CD4-positive, alpha-beta T cell (primary cell): ENCODE data around the gene HTRA1. TPM values are rescaled to one million over a fixed set of nuclear protein-coding genes. Genes with fewer than 3 reads are reported as not detected.

ENCODE experiments used
- ATAC-seq: fragments of 200-7000 bp; cut with Tn5 transposase; one replicate; pipeline ENCODE4 v1.10.0; 2022; ENCODE audit warnings: mild to moderate bottlenecking; ENCODE audit not compliant: poor library complexity
- CTCF ChIA-PET: fragments of 350-600 bp; sonication (Branson Sonifier 250); formaldehyde crosslinking; loops from one replicate; lab custom pipeline; 2021; ENCODE audit warnings: antibody characterized with exemption, inconsistent platforms; lab: Charles Lee
- POLR2A ChIA-PET: fragments of 350-600 bp; sonication (Branson Sonifier 250); formaldehyde crosslinking; loops from one replicate; lab custom pipeline; 2021; ENCODE audit warnings: antibody characterized with exemption, inconsistent platforms; lab: Charles Lee
- DNase-seq, 14 experiments: peaks; one replicate each; pipeline ENCODE4 v3.0.0-alpha.2; 2013 to 2020; ENCODE audit warnings: mixed read lengths in 2 of 14
- H3K27ac ChIP-seq, 2 donors: one replicate each; pipeline versions ENCODE4 v1.5.1 to v1.7.0; 2013; ENCODE audit warnings: low read length in 2 of 2, low read depth in 1 of 2, mild to moderate bottlenecking in 1 of 2
- H3K27me3 ChIP-seq, 2 experiments: 1 replicate in 1 of 2; 2 replicates in 1 of 2; pipeline versions ENCODE4 v1.6.1 to v1.7.0; 2013; ENCODE audit warnings: low read length in 2 of 2, control low read depth in 1 of 2, mild to moderate bottlenecking in 1 of 2, moderate library complexity in 1 of 2; ENCODE audit not compliant: insufficient read depth in 2 of 2, control insufficient read depth in 1 of 2
- H3K36me3 ChIP-seq: one replicate; pipeline ENCODE4 v1.6.1; 2013; ENCODE audit warnings: low read length, control low read depth; ENCODE audit not compliant: insufficient read depth
- H3K4me1 ChIP-seq: one replicate; pipeline ENCODE4 v1.6.1; 2013; ENCODE audit warnings: low read length, control low read depth; ENCODE audit not compliant: insufficient read depth
- H3K4me3 ChIP-seq: one replicate; pipeline ENCODE4 v1.5.1; 2013; ENCODE audit warnings: mild to moderate bottlenecking, low read length, moderate library complexity
- H3K9me3 ChIP-seq, 2 experiments: 1 replicate in 1 of 2; 2 replicates in 1 of 2; pipeline versions ENCODE4 v1.6.1 to v1.7.0; 2013; ENCODE audit warnings: low read length in 2 of 2, mild to moderate bottlenecking in 2 of 2, control low read depth in 1 of 2, moderate library complexity in 1 of 2; ENCODE audit not compliant: control insufficient read depth in 1 of 2, insufficient read depth in 1 of 2
- H3K27ac Mint-ChIP-seq: one replicate; pipeline ENCODE4 v1.8.0; 2020; ENCODE audit warnings: mixed read lengths
- H3K27me3 Mint-ChIP-seq: one replicate; pipeline ENCODE4 v1.8.0; 2021; ENCODE audit warnings: mixed read lengths
- H3K36me3 Mint-ChIP-seq: one replicate; pipeline ENCODE4 v1.8.0; 2021; ENCODE audit warnings: low read depth, mixed read lengths
- H3K4me1 Mint-ChIP-seq: one replicate; pipeline ENCODE4 v1.8.0; 2021; ENCODE audit warnings: low read depth, mixed read lengths
- H3K4me3 Mint-ChIP-seq: one replicate; pipeline ENCODE4 v1.8.0; 2020; ENCODE audit warnings: mild to moderate bottlenecking, mixed read lengths
- H3K9me3 Mint-ChIP-seq: one replicate; pipeline ENCODE4 v1.8.0; 2020; ENCODE audit warnings: mixed read lengths
- CTCF ChIP-seq: fragments of 200-600 bp; IDR thresholded peaks from one replicate; pipeline ENCODE4 v1.8.0; 2022; ENCODE audit warnings: antibody characterized with exemption, mild to moderate bottlenecking
- intact Hi-C, 2 experiments: fragments of 100-400 bp; cut with DNase I in 1 of 2; cut with micrococcal nuclease in 1 of 2; formaldehyde crosslinking; loops; one replicate each; pipeline versions ENCODE4 v1.15.1 to v1.9.0; 2023 to 2025; cut with DNase I, micrococcal nuclease
- total RNA-seq, 174 experiments: library from RNA in 2 of 174; stranded (reverse) in 2 of 174; gene quantifications; one replicate each; pipeline ENCODE4 v1.2.3 and lab custom pipeline; 2021 to 2026

Gene HTRA1
- total RNA-seq, 2 experiments from 2014 or later, result not detected

DNA sequence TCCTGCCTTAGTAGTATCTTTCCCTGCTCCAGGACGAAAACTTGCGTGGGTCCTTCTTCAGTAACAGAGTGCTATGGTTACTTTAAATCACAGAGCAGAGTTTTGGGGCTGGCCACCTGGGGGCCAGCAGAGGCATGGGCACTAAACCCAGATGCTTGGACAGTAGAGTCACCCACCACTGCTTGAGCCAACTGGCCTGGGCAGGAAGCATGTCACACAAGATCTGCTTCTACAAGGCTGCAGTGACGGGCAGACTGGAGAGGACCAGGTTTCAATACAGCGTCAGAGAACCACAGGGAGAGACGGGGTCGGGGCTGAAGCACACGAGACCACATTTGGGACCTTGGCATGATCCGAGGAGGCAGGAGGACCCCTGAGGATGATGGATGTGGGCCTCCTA is 84.9 kb downstream of the HTRA1 start:
- H3K4me3 ChIP-seq, result no peak overlapping the region
- intact Hi-C loops, result no loop called here
- Mint-ChIP-seq H3K36me3 (no peaks in the 10 kb centered on the region), H3K4me1 (peaks cover 42% of the 10 kb centered on the region), H3K9me3 (no peaks in the 10 kb centered on the region), H3K27me3 (no peaks in the 10 kb centered on the region), H3K27ac (no peak overlapping the region), H3K4me3 (no peak overlapping the region)
- no peaks in the 10 kb centered on the region for H3K27me3 ChIP-seq
- H3K9me3 ChIP-seq, result no peaks in the 10 kb centered on the region
- ATAC-seq, result no peak
- no peak for DNase-seq
- no peak overlapping the region for H3K27ac ChIP-seq
- no peaks in the 10 kb centered on the region for H3K36me3 ChIP-seq
- CTCF ChIA-PET, result no interaction called here
- H3K4me1 ChIP-seq, result peaks cover 36% of the 10 kb centered on the region
- TF ChIP-seq CTCF, result no peak
- POLR2A ChIA-PET, result no interaction called here

DNA sequence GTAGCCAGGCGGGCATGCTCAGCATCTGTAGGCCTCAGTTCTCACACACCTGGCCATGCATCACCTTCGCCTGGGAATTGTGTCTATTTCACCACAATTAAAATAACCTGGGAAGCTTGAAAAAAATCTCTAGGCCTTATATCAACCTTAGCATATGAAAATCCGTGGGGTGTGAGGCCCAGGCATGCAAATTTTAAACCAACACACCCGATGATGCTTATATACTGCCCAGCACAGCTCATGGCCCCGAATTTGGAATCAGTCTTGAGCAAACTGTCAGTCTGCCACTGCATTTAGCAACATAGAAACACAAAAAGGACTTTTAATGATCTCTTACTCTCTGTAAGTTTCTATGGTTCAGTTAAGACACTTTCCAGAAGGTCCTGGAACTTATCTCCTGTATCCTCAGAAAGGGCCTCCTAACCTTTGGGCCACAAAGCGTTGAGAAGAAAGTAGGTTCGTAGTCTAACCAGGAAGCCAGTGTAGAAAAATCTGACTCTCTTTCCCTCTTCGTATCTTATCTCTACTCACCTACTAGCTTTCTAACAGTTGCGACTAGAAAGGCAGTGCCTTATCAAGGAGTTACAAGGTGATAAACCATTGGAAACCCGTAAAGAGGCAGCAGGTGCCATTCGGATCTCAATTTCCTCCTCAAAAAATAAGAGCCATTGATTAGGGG is 87.2 kb downstream of the HTRA1 start:
- no peak overlapping the region for H3K4me3 Mint-ChIP-seq
- ChIA-PET CTCF (no interaction called here), POLR2A (no interaction called here)
- Histone ChIP-seq H3K27ac (no peak overlapping the region), H3K36me3 (no peaks in the 10 kb centered on the region), H3K27me3 (no peaks in the 10 kb centered on the region), H3K4me3 (no peak overlapping the region), H3K9me3 (no peaks in the 10 kb centered on the region), H3K4me1 (peaks cover 35% of the 10 kb centered on the region)
- H3K9me3 Mint-ChIP-seq, result no peaks in the 10 kb centered on the region
- no peak overlapping the region for H3K27ac Mint-ChIP-seq
- H3K27me3 Mint-ChIP-seq, result no peaks in the 10 kb centered on the region
- peaks cover 38% of the 10 kb centered on the region for H3K4me1 Mint-ChIP-seq
- no peak for TF ChIP-seq CTCF
- DNase-seq (no peak), ATAC-seq (no peak)
- intact Hi-C loops, result loop anchor here in 1 of 2 experiments (1.0 kb wide), 1 partner anchor 10 kb away; no protein-coding TSS in a partner anchor
- H3K36me3 Mint-ChIP-seq, result no peaks in the 10 kb centered on the region

DNA sequence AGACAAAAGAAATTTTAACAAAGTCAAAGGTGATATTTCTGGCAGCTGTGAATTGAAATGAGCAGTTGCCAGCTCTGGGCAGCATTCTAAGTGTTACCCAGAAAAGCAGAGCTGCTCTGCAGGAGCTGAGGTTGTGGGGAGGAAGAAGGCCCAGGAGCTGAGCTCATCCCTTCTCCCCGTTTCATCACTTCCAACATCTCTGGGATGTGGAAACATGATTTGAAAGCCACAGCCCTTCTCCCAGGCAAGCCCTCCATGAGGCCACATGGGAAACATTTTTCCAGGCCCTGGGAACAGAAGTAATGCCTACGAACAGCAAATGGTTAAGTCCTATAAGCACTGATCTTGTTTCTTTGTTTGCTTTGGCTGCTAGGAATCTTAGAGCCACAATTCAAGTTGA is 88.3 kb downstream of the HTRA1 start:
- Mint-ChIP-seq H3K4me3 (no peak overlapping the region), H3K9me3 (no peaks in the 10 kb centered on the region), H3K4me1 (peaks cover 32% of the 10 kb centered on the region), H3K27me3 (no peaks in the 10 kb centered on the region), H3K27ac (no peak overlapping the region), H3K36me3 (no peaks in the 10 kb centered on the region)
- Histone ChIP-seq H3K36me3 (no peaks in the 10 kb centered on the region), H3K4me3 (no peak overlapping the region), H3K27me3 (no peaks in the 10 kb centered on the region), H3K9me3 (no peaks in the 10 kb centered on the region), H3K4me1 (peaks cover 24% of the 10 kb centered on the region), H3K27ac (no peak overlapping the region)
- DNase-seq (no peak), ATAC-seq (no peak)
- intact Hi-C loops, result no loop called here
- no peak for TF ChIP-seq CTCF
- POLR2A ChIA-PET, result no interaction called here
- CTCF ChIA-PET, result no interaction called here
